K562 (cell line): ENCODE measurements around the gene AMDHD2. TPM values are rescaled to one million over a fixed set of nuclear protein-coding genes. Genes with fewer than 3 reads are reported as not detected.

Experiments used
- ASH1L ChIP-seq: fragments of 450-650 bp; IDR thresholded peaks from 2 replicates; pipeline ENCODE4 v1.6.1; 2018; ENCODE audit warnings: borderline replicate concordance, mild to moderate bottlenecking, low read depth; ENCODE audit not compliant: partially characterized antibody
- CREB3 ChIP-seq: fragments of 450-650 bp; conservative IDR thresholded peaks from 2 replicates; pipeline ENCODE4 v1.6.1; 2016; ENCODE audit warnings: missing genetic modification characterization, low read depth, mild to moderate bottlenecking, missing compliant biosample characterization, moderate library complexity
- DMBX1 ChIP-seq: fragments of 250-450 bp; sonication (Bioruptor Pico); IDR thresholded peaks from 2 replicates; pipeline ENCODE4 v1.8.0; 2022; ENCODE audit warnings: inconsistent platforms, mild to moderate bottlenecking, moderate library complexity, borderline replicate concordance
- KDM2B ChIP-seq: fragments of 250-450 bp; sonication (Bioruptor Pico); IDR thresholded peaks from 2 replicates; pipeline ENCODE4 v1.8.0; 2021; ENCODE audit warnings: mild to moderate bottlenecking, moderate library complexity
- NR2F6 ChIP-seq: fragments of 450-650 bp; formaldehyde crosslinking; IDR thresholded peaks from 2 replicates; pipeline ENCODE4 v1.4.0; 2020; ENCODE audit warnings: mild to moderate bottlenecking
- RBFOX2 ChIP-seq: fragments of 200-400 bp; formaldehyde crosslinking; IDR thresholded peaks from 2 replicates; pipeline ENCODE4 v1.6.1; 2017; ENCODE audit warnings: low read depth, mild to moderate bottlenecking, low read length, moderate library complexity
- RBM25 ChIP-seq: fragments of 200-400 bp; formaldehyde crosslinking; IDR thresholded peaks from 2 replicates; pipeline ENCODE4 v1.6.1; 2018; ENCODE audit warnings: low read length, low read depth, moderate library complexity; ENCODE audit not compliant: severe bottlenecking
- TSC22D4 ChIP-seq: fragments of 450-650 bp; IDR thresholded peaks from 2 replicates; pipeline ENCODE4 v1.6.1; 2016; ENCODE audit warnings: missing genetic modification characterization, missing biosample characterization, control low read depth
- ZFPM2 ChIP-seq: fragments of 250-450 bp; sonication (Bioruptor Pico); IDR thresholded peaks from 2 replicates; pipeline ENCODE4 v1.5.1; 2022; ENCODE audit warnings: mild to moderate bottlenecking
- ZNF232 ChIP-seq: sonication (generic); formaldehyde crosslinking; IDR thresholded peaks from 2 replicates; pipeline ENCODE4 v1.8.0; 2022; ENCODE audit warnings: mild to moderate bottlenecking, missing genetic modification reagents
- ZNF41 ChIP-seq: fragments of 250-450 bp; sonication (Bioruptor Pico); conservative IDR thresholded peaks from 2 replicates; pipeline ENCODE4 v1.4.0; 2020; ENCODE audit warnings: mild to moderate bottlenecking
- polyA plus RNA-seq, 8 experiments: library from polyadenylated mRNA; depleted of rRNA in 4 of 8; stranded (reverse) in 5 of 8; unstranded in 3 of 8; fragments of >200 nt; fragmentation: Nextera tagmentation in 2 of 8; fragmentation: Illumina TruSeq in 1 of 8; extraction: Ambion mirVana in 2 of 8; extraction: Trizol in 1 of 8; gene quantifications; 2 replicates each; pipeline versions ENCODE4 v1.2.1 to v1.2.3, GENCODE V29; 2011 to 2014; ENCODE audit warnings: inconsistent platforms in 1 of 8, missing spikeins in 1 of 8
- total RNA-seq, 7 experiments: library from RNA; depleted of rRNA in 6 of 7; stranded (reverse); fragments of >200 nt in 6 of 7; fragmentation: Illumina TruSeq in 2 of 7; extraction: Trizol in 2 of 7; gene quantifications; 2 replicates each; pipeline versions ENCODE4 v1.2.1 to v1.2.3, GENCODE V29; 2011 to 2021; ENCODE audit warnings: low replicate concordance in 1 of 7
- TF ChIP-seq, protein P1 (sequence below): fragments of 150-350 bp; conservative IDR thresholded peaks from 2 replicates; pipeline ENCODE4 v1.6.1; 2014; ENCODE audit warnings: low read length
- TF ChIP-seq, protein P2 (sequence below): fragments of 250-450 bp; sonication (Bioruptor Pico); IDR thresholded peaks from 2 replicates; pipeline ENCODE4 v1.8.0; 2022; ENCODE audit warnings: moderate library complexity, mild to moderate bottlenecking, inconsistent platforms
- TF ChIP-seq, protein P3 (sequence below): fragments of 250-450 bp; sonication (Bioruptor Pico); IDR thresholded peaks from 2 replicates; pipeline ENCODE4 v1.8.0; 2022; ENCODE audit warnings: moderate library complexity, mild to moderate bottlenecking, inconsistent platforms

Gene AMDHD2
- total and polyA plus RNA-seq, 9 of the 15 experiments (the other 6 are each of a cell fraction or from before 2014, with no cell fraction given), result 0.38 to 56.9 (median 18.3) TPM; not detected in 1

DNA sequence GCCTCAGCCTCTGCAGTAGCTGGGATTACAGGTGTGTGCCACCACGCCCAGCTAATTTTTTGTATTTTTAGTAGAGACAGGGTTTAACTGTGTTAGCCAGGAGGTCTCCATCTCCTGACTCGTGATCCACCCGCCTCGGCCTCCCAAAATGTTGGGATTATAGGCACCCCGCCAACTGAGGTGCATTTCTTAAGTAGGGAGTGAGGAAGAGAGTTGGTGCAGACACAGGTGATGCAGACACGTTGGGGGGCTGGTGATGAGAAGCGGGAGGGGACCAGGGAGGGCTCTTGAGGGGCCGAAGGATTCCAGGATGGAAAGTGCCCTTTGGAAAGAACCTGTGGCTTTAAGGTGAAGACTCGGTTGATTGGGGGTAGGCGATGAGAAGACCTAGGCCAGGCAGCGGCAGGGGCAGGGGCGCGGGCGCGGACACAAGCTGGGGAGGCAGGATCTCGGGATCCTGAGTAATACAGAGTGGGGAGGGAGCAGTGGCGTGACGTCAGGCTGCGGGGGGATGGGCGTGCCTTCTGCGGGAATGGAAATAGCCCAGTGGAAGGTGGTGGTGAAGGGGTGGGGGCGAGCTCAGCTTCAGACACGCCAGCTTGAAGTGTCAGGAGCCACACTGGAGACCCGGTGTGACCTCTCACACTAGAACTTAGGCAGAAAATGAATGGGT is 8.9 kb upstream of the AMDHD2 start (continued):
- TF ChIP-seq, protein P1, sequence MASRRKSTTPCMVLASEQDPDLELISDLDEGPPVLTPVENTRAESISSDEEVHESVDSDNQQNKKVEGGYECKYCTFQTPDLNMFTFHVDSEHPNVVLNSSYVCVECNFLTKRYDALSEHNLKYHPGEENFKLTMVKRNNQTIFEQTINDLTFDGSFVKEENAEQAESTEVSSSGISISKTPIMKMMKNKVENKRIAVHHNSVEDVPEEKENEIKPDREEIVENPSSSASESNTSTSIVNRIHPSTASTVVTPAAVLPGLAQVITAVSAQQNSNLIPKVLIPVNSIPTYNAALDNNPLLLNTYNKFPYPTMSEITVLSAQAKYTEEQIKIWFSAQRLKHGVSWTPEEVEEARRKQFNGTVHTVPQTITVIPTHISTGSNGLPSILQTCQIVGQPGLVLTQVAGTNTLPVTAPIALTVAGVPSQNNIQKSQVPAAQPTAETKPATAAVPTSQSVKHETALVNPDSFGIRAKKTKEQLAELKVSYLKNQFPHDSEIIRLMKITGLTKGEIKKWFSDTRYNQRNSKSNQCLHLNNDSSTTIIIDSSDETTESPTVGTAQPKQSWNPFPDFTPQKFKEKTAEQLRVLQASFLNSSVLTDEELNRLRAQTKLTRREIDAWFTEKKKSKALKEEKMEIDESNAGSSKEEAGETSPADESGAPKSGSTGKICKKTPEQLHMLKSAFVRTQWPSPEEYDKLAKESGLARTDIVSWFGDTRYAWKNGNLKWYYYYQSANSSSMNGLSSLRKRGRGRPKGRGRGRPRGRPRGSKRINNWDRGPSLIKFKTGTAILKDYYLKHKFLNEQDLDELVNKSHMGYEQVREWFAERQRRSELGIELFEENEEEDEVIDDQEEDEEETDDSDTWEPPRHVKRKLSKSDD, result no peak
- TF ChIP-seq RBFOX2, result 0 out of 2 replicates have a peak, but pooled peaks have one; percentile 41
- TF ChIP-seq ZFPM2, result no peak
- no peak for TF ChIP-seq NR2F6 (CRISPR knock-in tag)
- TF ChIP-seq ZNF232 (CRISPR knock-in tag), result no peak
- no peak for TF ChIP-seq ASH1L
- no peak for TF ChIP-seq KDM2B
- TF ChIP-seq, protein P2, sequence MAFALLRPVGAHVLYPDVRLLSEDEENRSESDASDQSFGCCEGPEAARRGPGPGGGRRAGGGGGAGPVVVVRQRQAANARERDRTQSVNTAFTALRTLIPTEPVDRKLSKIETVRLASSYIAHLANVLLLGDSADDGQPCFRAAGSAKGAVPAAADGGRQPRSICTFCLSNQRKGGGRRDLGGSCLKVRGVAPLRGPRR (CRISPR knock-in tag), result no peak
- TF ChIP-seq, protein P3, sequence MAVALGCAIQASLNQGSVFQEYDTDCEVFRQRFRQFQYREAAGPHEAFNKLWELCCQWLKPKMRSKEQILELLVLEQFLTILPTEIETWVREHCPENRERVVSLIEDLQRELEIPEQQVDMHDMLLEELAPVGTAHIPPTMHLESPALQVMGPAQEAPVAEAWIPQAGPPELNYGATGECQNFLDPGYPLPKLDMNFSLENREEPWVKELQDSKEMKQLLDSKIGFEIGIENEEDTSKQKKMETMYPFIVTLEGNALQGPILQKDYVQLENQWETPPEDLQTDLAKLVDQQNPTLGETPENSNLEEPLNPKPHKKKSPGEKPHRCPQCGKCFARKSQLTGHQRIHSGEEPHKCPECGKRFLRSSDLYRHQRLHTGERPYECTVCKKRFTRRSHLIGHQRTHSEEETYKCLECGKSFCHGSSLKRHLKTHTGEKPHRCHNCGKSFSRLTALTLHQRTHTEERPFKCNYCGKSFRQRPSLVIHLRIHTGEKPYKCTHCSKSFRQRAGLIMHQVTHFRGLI (CRISPR knock-in tag), result no peak
- no peak for TF ChIP-seq DMBX1 (CRISPR knock-in tag)
- TF ChIP-seq ZNF41 (CRISPR knock-in tag), result no peak
- no peak for TF ChIP-seq CREB3
- no peak for TF ChIP-seq RBM25
- no peak for TF ChIP-seq TSC22D4 (tag)
